ENCODE data around the gene HCST. TPM values are rescaled to one million over a fixed set of nuclear protein-coding genes. Genes with fewer than 3 reads are reported as not detected.

The HCST gene
- total and polyA plus RNA-seq, 2 of the 13 experiments (the other 11 are each of a cell fraction or from before 2014, with no cell fraction given): 0.24 to 1.2 TPM

DNA sequence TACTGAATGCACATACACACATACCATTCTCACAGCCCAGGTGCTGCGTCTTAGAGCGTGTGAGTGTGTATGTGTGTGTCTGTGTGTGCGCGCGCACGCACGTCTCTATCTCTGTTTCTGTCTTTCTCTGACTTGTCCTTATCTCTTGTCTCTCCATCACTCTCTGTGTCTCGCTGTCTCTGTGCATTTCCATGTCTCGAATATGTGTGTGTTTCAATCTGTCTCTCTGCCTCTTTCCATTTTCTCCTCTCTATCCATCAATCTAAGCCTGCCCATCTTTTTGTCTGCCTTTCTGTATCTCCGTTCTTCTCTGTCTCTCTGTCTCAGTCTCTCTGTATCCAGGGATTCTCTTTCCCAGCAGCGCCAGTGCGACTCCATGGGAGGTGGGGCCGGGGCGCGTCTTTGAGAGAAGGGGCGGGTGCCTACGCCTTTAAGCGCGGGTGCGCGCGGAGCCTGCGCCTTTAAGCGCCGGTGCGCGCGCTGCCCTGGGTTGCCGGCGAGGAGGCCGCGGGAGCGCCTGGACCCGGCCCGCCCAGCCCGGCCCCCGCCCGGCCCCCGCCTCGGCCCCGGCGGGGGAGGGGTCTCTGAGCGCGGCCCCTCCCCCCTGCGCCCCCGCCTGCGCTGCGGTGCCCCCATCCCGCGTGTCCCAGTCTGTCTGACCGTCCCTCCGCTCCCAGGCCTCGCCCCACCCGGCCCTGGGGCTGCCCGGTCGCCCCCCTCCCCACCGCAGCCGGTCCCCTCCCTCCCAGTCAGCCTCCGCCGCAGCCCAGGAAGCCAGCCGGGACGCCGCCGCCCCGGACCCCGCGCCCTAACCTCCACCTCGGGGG lies 33.8 kb downstream of the HCST start, which contains the start of gene LRFN3 (continued):
- TF ChIP-seq ZNF501 (CRISPR knock-in tag; IDR thresholded peaks at IDR 0.05): peak; percentile 44; the same call in 1 of the 2 replicates
- TF ChIP-seq, protein P1, sequence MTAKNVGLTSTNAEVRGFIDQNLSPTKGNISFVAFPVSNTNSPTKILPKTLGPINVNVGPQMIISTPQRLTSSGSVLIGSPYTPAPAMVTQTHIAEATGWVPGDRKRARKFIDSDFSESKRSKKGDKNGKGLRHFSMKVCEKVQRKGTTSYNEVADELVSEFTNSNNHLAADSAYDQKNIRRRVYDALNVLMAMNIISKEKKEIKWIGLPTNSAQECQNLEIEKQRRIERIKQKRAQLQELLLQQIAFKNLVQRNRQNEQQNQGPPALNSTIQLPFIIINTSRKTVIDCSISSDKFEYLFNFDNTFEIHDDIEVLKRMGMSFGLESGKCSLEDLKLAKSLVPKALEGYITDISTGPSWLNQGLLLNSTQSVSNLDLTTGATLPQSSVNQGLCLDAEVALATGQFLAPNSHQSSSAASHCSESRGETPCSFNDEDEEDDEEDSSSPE (CRISPR knock-in tag; IDR thresholded peaks at IDR 0.05): 0 out of 2 replicates have a peak, but pooled peaks have one; percentile 46
- TF ChIP-seq, protein P2, sequence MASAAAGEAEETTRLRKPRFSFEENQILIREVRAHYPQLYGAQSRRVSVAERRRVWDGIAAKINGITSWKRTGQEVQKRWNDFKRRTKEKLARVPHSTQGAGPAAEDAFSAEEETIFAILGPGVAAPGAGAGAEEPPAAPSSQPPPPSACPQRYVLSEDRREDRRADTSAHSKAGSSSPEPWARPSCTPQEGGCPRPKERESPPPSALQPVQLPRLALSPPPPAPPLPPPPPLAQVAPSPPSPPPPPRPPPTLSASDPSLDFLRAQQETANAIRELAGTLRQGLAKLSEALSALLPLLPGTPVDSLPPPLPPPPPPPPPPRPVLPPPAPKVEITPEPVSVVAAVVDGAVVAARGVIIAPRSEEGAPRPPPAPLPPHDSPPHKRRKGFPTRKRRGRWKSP (CRISPR knock-in tag; IDR thresholded peaks at IDR 0.05): 0 out of 2 replicates have a peak, but pooled peaks have one; percentile 43
- peak; percentile 16; the same call in 1 of the 2 replicates for TF ChIP-seq ELF1 (CRISPR knock-in tag; IDR thresholded peaks at IDR 0.05)
- peak; percentile 42; the same call in 1 of the 2 replicates for TF ChIP-seq GATAD1 (CRISPR knock-in tag; IDR thresholded peaks at IDR 0.05)
- TF ChIP-seq, protein P3, sequence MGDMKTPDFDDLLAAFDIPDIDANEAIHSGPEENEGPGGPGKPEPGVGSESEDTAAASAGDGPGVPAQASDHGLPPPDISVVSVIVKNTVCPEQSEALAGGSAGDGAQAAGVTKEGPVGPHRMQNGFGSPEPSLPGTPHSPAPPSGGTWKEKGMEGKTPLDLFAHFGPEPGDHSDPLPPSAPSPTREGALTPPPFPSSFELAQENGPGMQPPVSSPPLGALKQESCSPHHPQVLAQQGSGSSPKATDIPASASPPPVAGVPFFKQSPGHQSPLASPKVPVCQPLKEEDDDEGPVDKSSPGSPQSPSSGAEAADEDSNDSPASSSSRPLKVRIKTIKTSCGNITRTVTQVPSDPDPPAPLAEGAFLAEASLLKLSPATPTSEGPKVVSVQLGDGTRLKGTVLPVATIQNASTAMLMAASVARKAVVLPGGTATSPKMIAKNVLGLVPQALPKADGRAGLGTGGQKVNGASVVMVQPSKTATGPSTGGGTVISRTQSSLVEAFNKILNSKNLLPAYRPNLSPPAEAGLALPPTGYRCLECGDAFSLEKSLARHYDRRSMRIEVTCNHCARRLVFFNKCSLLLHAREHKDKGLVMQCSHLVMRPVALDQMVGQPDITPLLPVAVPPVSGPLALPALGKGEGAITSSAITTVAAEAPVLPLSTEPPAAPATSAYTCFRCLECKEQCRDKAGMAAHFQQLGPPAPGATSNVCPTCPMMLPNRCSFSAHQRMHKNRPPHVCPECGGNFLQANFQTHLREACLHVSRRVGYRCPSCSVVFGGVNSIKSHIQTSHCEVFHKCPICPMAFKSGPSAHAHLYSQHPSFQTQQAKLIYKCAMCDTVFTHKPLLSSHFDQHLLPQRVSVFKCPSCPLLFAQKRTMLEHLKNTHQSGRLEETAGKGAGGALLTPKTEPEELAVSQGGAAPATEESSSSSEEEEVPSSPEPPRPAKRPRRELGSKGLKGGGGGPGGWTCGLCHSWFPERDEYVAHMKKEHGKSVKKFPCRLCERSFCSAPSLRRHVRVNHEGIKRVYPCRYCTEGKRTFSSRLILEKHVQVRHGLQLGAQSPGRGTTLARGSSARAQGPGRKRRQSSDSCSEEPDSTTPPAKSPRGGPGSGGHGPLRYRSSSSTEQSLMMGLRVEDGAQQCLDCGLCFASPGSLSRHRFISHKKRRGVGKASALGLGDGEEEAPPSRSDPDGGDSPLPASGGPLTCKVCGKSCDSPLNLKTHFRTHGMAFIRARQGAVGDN (CRISPR knock-in tag; IDR thresholded peaks at IDR 0.05): peak; percentile 10; the same call in 1 of the 2 replicates
- peak; percentile 52; the same call in 1 of the 2 replicates for TF ChIP-seq ZMYM3 (CRISPR knock-in tag; IDR thresholded peaks at IDR 0.05)
- TF ChIP-seq ATF7-NPFF (CRISPR knock-in tag; IDR thresholded peaks at IDR 0.05; ENCODE audit: low read depth): 0 out of 2 replicates have a peak, but pooled peaks have one; percentile 36
- 0 out of 2 replicates have a peak, but pooled peaks have one; percentile 7 for TF ChIP-seq NRL (CRISPR knock-in tag; IDR thresholded peaks at IDR 0.05; ENCODE audit: borderline replicate concordance)
- TF ChIP-seq, protein P4, sequence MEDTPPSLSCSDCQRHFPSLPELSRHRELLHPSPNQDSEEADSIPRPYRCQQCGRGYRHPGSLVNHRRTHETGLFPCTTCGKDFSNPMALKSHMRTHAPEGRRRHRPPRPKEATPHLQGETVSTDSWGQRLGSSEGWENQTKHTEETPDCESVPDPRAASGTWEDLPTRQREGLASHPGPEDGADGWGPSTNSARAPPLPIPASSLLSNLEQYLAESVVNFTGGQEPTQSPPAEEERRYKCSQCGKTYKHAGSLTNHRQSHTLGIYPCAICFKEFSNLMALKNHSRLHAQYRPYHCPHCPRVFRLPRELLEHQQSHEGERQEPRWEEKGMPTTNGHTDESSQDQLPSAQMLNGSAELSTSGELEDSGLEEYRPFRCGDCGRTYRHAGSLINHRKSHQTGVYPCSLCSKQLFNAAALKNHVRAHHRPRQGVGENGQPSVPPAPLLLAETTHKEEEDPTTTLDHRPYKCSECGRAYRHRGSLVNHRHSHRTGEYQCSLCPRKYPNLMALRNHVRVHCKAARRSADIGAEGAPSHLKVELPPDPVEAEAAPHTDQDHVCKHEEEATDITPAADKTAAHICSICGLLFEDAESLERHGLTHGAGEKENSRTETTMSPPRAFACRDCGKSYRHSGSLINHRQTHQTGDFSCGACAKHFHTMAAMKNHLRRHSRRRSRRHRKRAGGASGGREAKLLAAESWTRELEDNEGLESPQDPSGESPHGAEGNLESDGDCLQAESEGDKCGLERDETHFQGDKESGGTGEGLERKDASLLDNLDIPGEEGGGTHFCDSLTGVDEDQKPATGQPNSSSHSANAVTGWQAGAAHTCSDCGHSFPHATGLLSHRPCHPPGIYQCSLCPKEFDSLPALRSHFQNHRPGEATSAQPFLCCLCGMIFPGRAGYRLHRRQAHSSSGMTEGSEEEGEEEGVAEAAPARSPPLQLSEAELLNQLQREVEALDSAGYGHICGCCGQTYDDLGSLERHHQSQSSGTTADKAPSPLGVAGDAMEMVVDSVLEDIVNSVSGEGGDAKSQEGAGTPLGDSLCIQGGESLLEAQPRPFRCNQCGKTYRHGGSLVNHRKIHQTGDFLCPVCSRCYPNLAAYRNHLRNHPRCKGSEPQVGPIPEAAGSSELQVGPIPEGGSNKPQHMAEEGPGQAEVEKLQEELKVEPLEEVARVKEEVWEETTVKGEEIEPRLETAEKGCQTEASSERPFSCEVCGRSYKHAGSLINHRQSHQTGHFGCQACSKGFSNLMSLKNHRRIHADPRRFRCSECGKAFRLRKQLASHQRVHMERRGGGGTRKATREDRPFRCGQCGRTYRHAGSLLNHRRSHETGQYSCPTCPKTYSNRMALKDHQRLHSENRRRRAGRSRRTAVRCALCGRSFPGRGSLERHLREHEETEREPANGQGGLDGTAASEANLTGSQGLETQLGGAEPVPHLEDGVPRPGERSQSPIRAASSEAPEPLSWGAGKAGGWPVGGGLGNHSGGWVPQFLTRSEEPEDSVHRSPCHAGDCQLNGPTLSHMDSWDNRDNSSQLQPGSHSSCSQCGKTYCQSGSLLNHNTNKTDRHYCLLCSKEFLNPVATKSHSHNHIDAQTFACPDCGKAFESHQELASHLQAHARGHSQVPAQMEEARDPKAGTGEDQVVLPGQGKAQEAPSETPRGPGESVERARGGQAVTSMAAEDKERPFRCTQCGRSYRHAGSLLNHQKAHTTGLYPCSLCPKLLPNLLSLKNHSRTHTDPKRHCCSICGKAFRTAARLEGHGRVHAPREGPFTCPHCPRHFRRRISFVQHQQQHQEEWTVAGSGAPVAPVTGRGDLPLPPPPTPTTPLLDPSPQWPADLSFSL (CRISPR knock-in tag; IDR thresholded peaks at IDR 0.05): peak; percentile 83
- TF ChIP-seq KLF16 (CRISPR knock-in tag; IDR thresholded peaks at IDR 0.05): peak in 1 of 2 experiments; percentile 2; a peak in 1 of 4 replicates
- TF ChIP-seq CAMTA2 (CRISPR knock-in tag; IDR thresholded peaks at IDR 0.05; ENCODE audit: borderline replicate concordance): no peak
- no peak for TF ChIP-seq ZNF205 (CRISPR knock-in tag; IDR thresholded peaks at IDR 0.05)
- peak; percentile 24 for TF ChIP-seq TEAD3 (CRISPR knock-in tag; optimal IDR thresholded peaks at IDR 0.05; ENCODE audit: borderline replicate concordance)
- peak; percentile 50; the same call in 1 of the 2 replicates for TF ChIP-seq ZFY (CRISPR knock-in tag; IDR thresholded peaks at IDR 0.05)
